Smooth muscle cell (in vitro differentiated cells): Measurements from ENCODE around the gene GJB4. TPM values are rescaled to one million over a fixed set of nuclear protein-coding genes. Genes with fewer than 3 reads are reported as not detected.

Source experiments
- DNase-seq: peaks from one replicate; lab custom pipeline; 2025; ENCODE audit not compliant: unreplicated experiment; lab: John Stamatoyannopoulos, UW
- H2AFZ ChIP-seq: fragments of 200-600 bp; sonication (generic); 2 replicates; pipeline ENCODE4 v1.6.0; 2016; ENCODE audit warnings: antibody characterized with exemption, low read depth, mild to moderate bottlenecking
- H3F3A ChIP-seq: fragments of 200-600 bp; sonication (generic); 2 replicates; pipeline ENCODE4 v1.6.0; 2017; ENCODE audit warnings: antibody characterized with exemption, low read depth
- H3K27ac ChIP-seq: fragments of 200-600 bp; sonication (generic); 2 replicates; pipeline ENCODE4 v1.5.1; 2016; ENCODE audit warnings: low read depth, mild to moderate bottlenecking
- H3K27me3 ChIP-seq: fragments of 200-600 bp; sonication (generic); 2 replicates; pipeline ENCODE4 v1.6.1; 2016; ENCODE audit warnings: low read depth, mild to moderate bottlenecking
- H3K36me3 ChIP-seq: fragments of 200-600 bp; sonication (generic); 2 replicates; pipeline ENCODE4 v1.5.1; 2016; ENCODE audit warnings: low read depth
- H3K4me1 ChIP-seq: fragments of 200-600 bp; sonication (generic); 2 replicates; pipeline ENCODE4 v1.5.1; 2016; ENCODE audit warnings: low read depth
- H3K4me2 ChIP-seq: fragments of 200-600 bp; sonication (generic); 2 replicates; pipeline ENCODE4 v1.6.0; 2016; ENCODE audit warnings: mild to moderate bottlenecking
- H3K4me3 ChIP-seq: fragments of 200-600 bp; sonication (generic); 2 replicates; pipeline ENCODE4 v1.5.1; 2016; ENCODE audit warnings: mild to moderate bottlenecking
- H3K79me2 ChIP-seq: fragments of 200-600 bp; sonication (generic); 2 replicates; pipeline ENCODE4 v1.6.0; 2016; ENCODE audit warnings: low read depth, mild to moderate bottlenecking
- H3K9ac ChIP-seq: fragments of 200-600 bp; sonication (generic); 2 replicates; pipeline ENCODE4 v1.6.0; 2016; ENCODE audit warnings: low read depth
- H3K9me3 ChIP-seq: fragments of 200-600 bp; sonication (generic); replicated peaks from 2 replicates; pipeline ENCODE4 v1.5.1; 2016; ENCODE audit warnings: low read depth
- H4K20me1 ChIP-seq: fragments of 200-600 bp; sonication (generic); 2 replicates; pipeline ENCODE4 v1.6.0; 2016; ENCODE audit warnings: low read depth
- WGBS: methylation state at CpG from one replicate; pipeline ENCODE4 v1.1.7; 2016; ENCODE audit warnings: low lambda C conversion rate; 5-methylcytosine and 5-hydroxymethylcytosine counted together
- polyA plus RNA-seq: library from polyadenylated mRNA; unstranded; fragments of >200 nt; fragmentation: Nextera tagmentation; extraction: Ambion mirVana; gene quantifications from 2 replicates; pipeline ENCODE4 v1.2.1, GENCODE V29; 2016
- total RNA-seq: library from RNA; depleted of rRNA; stranded (reverse); fragments of >200 nt; gene quantifications from 2 replicates; pipeline ENCODE4 v1.2.3, GENCODE V29; 2014
- TF ChIP-seq, protein P1 (sequence below): fragments of 200-600 bp; sonication (generic); IDR thresholded peaks from 2 replicates; pipeline ENCODE4 v1.5.1; 2017; ENCODE audit warnings: borderline replicate concordance, mild to moderate bottlenecking, antibody characterized with exemption; ENCODE audit not compliant: insufficient read depth, poor library complexity, severe bottlenecking

The GJB4 gene
- total RNA-seq (0.67 and 0.85 TPM in 2 replicates), polyA plus RNA-seq (0.39 TPM in 1 of 2 replicates, not detected in the other)

GRCh38 chr1:34759503-34760357 is at the start of gene GJB4:
TSS of gene GJB4 (plus strand) at chr1:34759740. CDS start at chr1:34761255, 1,515 bp downstream.
- 73% methylated on average over 10 of the region's 10 CpGs for WGBS

GRCh38 chr1:34710812-34711211 is 48.7 kb upstream of the GJB4 start:
- Histone ChIP-seq H4K20me1 (no peaks in the 10 kb centered on the region), H2AFZ (no peak overlapping the region), H3K4me2 (no peak overlapping the region), H3K27ac (no peak overlapping the region), H3K36me3 (no peaks in the 10 kb centered on the region), H3K4me1 (no peaks in the 10 kb centered on the region), H3K79me2 (no peaks in the 10 kb centered on the region), H3F3A (no peaks in the 10 kb centered on the region), H3K27me3 (peaks cover 3% of the 10 kb centered on the region), H3K9ac (no peak overlapping the region), H3K4me3 (no peak overlapping the region), H3K9me3 (no peaks in the 10 kb centered on the region)
- TF ChIP-seq, protein P1, sequence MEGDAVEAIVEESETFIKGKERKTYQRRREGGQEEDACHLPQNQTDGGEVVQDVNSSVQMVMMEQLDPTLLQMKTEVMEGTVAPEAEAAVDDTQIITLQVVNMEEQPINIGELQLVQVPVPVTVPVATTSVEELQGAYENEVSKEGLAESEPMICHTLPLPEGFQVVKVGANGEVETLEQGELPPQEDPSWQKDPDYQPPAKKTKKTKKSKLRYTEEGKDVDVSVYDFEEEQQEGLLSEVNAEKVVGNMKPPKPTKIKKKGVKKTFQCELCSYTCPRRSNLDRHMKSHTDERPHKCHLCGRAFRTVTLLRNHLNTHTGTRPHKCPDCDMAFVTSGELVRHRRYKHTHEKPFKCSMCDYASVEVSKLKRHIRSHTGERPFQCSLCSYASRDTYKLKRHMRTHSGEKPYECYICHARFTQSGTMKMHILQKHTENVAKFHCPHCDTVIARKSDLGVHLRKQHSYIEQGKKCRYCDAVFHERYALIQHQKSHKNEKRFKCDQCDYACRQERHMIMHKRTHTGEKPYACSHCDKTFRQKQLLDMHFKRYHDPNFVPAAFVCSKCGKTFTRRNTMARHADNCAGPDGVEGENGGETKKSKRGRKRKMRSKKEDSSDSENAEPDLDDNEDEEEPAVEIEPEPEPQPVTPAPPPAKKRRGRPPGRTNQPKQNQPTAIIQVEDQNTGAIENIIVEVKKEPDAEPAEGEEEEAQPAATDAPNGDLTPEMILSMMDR = no peak
- no peak for DNase-seq

More at GRCh38 chr1:34759503-34760357, at the start of gene GJB4:
- no peak for DNase-seq
- H3K27me3 ChIP-seq = no peaks in the 10 kb centered on the region
- H3K79me2 ChIP-seq = no peaks in the 10 kb centered on the region
- no peak within 1 kb of the TSS for H3K27ac ChIP-seq
- no peak within 1 kb of the TSS for H2AFZ ChIP-seq
- H3K4me1 ChIP-seq = no peaks in the 10 kb centered on the region
- no peaks in the 10 kb centered on the region for H3F3A ChIP-seq
- no peak within 1 kb of the TSS for H3K9ac ChIP-seq
- no peak within 1 kb of the TSS for H3K4me3 ChIP-seq
- H4K20me1 ChIP-seq = no peaks in the 10 kb centered on the region
- no peak within 1 kb of the TSS for H3K4me2 ChIP-seq
- TF ChIP-seq, protein P1 = no peak
- H3K9me3 ChIP-seq = no peaks in the 10 kb centered on the region
- H3K36me3 ChIP-seq = no peaks in the 10 kb centered on the region

GRCh38 chr1:34711485-34711884 is 48.1 kb upstream of the GJB4 start:
- no peak overlapping the region for H3K4me2 ChIP-seq
- DNase-seq = no peak
- no peaks in the 10 kb centered on the region for H3K36me3 ChIP-seq
- H3K9ac ChIP-seq = no peak overlapping the region
- H2AFZ ChIP-seq = no peak overlapping the region
- H4K20me1 ChIP-seq = no peaks in the 10 kb centered on the region
- TF ChIP-seq, protein P1 = no peak
- no peaks in the 10 kb centered on the region for H3F3A ChIP-seq
- 83% methylated on average over 4 of the region's 4 CpGs for WGBS
- no peak overlapping the region for H3K4me3 ChIP-seq
- H3K9me3 ChIP-seq = no peaks in the 10 kb centered on the region
- H3K79me2 ChIP-seq = no peaks in the 10 kb centered on the region
- no peaks in the 10 kb centered on the region for H3K4me1 ChIP-seq
- H3K27me3 ChIP-seq = peaks cover 3% of the 10 kb centered on the region
- no peak overlapping the region for H3K27ac ChIP-seq
